IMR-90 (cell line): ENCODE measurements around the gene FAM20C. TPM values are rescaled to one million over a fixed set of nuclear protein-coding genes. Genes with fewer than 3 reads are reported as not detected.

ENCODE experiments used
- ATAC-seq: fragments of 200-7000 bp; cut with Tn5 transposase; 2 replicates; pipeline ENCODE4 v1.9.1; 2020; ENCODE audit warnings: low read depth, mild to moderate bottlenecking, moderate library complexity
- BruUV-seq: library from RNA; stranded (reverse); fragments of 400-500 nt; replicated peaks from 2 replicates; lab custom pipeline; 2021; lab: Mats Ljungman, UMichigan
- CTCF ChIA-PET: fragments of 300-600 bp; formaldehyde crosslinking; extraction: SDS; loops from one replicate; lab custom pipeline; 2021; ENCODE audit warnings: antibody characterized with exemption; lab: Yijun Ruan, JAX
- POLR2A ChIA-PET: fragments of 300-600 bp; sonication (Branson Sonifier 250); formaldehyde crosslinking; loops from one replicate; lab custom pipeline; 2022; ENCODE audit warnings: antibody characterized with exemption; ENCODE audit not compliant: unreplicated experiment; lab: Charles Lee
- DNase-seq: peaks from one replicate; pipeline ENCODE4 v3.0.0; 2013
- H2AFZ ChIP-seq: replicated peaks from 2 replicates; pipeline ENCODE3; 2013; ENCODE audit warnings: low read length, mild to moderate bottlenecking; ENCODE audit not compliant: poor library complexity
- H2AK5ac ChIP-seq: 2 replicates; pipeline ENCODE4 v1.6.1; 2013; ENCODE audit warnings: low read depth, low read length, inconsistent platforms
- H2AK9ac ChIP-seq: replicated peaks from 2 replicates; pipeline ENCODE3; 2013; ENCODE audit warnings: mild to moderate bottlenecking, low read depth, low read length, moderate library complexity; ENCODE audit not compliant: poor library complexity
- H2BK120ac ChIP-seq: 2 replicates; pipeline ENCODE4 v1.6.1; 2013; ENCODE audit warnings: low read depth, low read length, inconsistent platforms
- H2BK15ac ChIP-seq: 3 replicates; pipeline ENCODE4 v1.6.1; 2013; ENCODE audit warnings: low read depth, low read length, inconsistent platforms
- H2BK20ac ChIP-seq: 2 replicates; pipeline ENCODE4 v1.6.1; 2013; ENCODE audit warnings: low read depth, mild to moderate bottlenecking, inconsistent platforms, low read length, moderate library complexity
- H2BK5ac ChIP-seq: 2 replicates; pipeline ENCODE4 v1.6.1; 2013; ENCODE audit warnings: mild to moderate bottlenecking, low read depth, low read length, inconsistent platforms; ENCODE audit not compliant: poor library complexity, severe bottlenecking
- H3K14ac ChIP-seq: replicated peaks from 2 replicates; pipeline ENCODE4 v1.6.1; 2013; ENCODE audit warnings: low read depth, low read length, inconsistent platforms
- H3K18ac ChIP-seq: 2 replicates; pipeline ENCODE4 v1.6.1; 2013; ENCODE audit warnings: low read depth, low read length, control low read depth
- H3K23ac ChIP-seq: 2 replicates; pipeline ENCODE4 v1.6.1; 2013; ENCODE audit warnings: low read depth, low read length, inconsistent platforms
- H3K27ac ChIP-seq: 2 replicates; pipeline ENCODE4 v1.5.1; 2013; ENCODE audit warnings: mild to moderate bottlenecking, control low read depth, low read length; ENCODE audit not compliant: insufficient read depth
- H3K27me3 ChIP-seq: 2 replicates; pipeline ENCODE4 v1.6.1; 2013; ENCODE audit warnings: low read length; ENCODE audit not compliant: control insufficient read depth, insufficient read depth
- H3K36me3 ChIP-seq: 2 replicates; pipeline ENCODE4 v1.6.1; 2013; ENCODE audit warnings: low read length, mixed read lengths; ENCODE audit not compliant: control insufficient read depth, insufficient read depth
- H3K4ac ChIP-seq: 2 replicates; pipeline ENCODE4 v1.6.1; 2013; ENCODE audit warnings: low read depth, low read length, inconsistent platforms
- H3K4me1 ChIP-seq: 2 replicates; pipeline ENCODE4 v1.6.1; 2013; ENCODE audit warnings: low read length, mixed read lengths; ENCODE audit not compliant: control insufficient read depth, insufficient read depth
- H3K4me2 ChIP-seq: 2 replicates; pipeline ENCODE4 v1.6.1; 2013; ENCODE audit warnings: low read depth, mild to moderate bottlenecking, control low read depth, low read length, moderate library complexity
- H3K4me3 ChIP-seq: 2 replicates; pipeline ENCODE4 v1.5.1; 2013; ENCODE audit warnings: low read depth, mild to moderate bottlenecking, control low read depth, low read length, moderate library complexity; ENCODE audit not compliant: insufficient read depth
- H3K56ac ChIP-seq: 2 replicates; pipeline ENCODE4 v1.6.1; 2013; ENCODE audit warnings: low read length, inconsistent platforms; ENCODE audit not compliant: insufficient read depth; ENCODE audit errors: extremely low read depth
- H3K79me1 ChIP-seq, 2 experiments: 2 replicates each; pipeline ENCODE4 v1.6.1; 2013; ENCODE audit warnings: low read length in 2 of 2, inconsistent platforms in 1 of 2, low read depth in 1 of 2
- H3K9ac ChIP-seq: 2 replicates; pipeline ENCODE4 v1.6.1; 2013; ENCODE audit warnings: low read depth, low read length, control low read depth
- H3K9me1 ChIP-seq: 2 replicates; pipeline ENCODE4 v1.6.1; 2013; ENCODE audit warnings: low read length, inconsistent platforms; ENCODE audit not compliant: insufficient read depth
- H3K9me3 ChIP-seq: 2 replicates; pipeline ENCODE4 v1.6.1; 2013; ENCODE audit warnings: low read length; ENCODE audit not compliant: control insufficient read depth, insufficient read depth
- H4K20me1 ChIP-seq: 2 replicates; pipeline ENCODE4 v1.6.1; 2013; ENCODE audit warnings: low read length, inconsistent platforms; ENCODE audit not compliant: insufficient read depth
- H4K5ac ChIP-seq: 2 replicates; pipeline ENCODE4 v1.6.1; 2013; ENCODE audit warnings: mild to moderate bottlenecking, low read depth, low read length, control low read depth
- H4K8ac ChIP-seq, 2 experiments: 2 replicates each; pipeline ENCODE4 v1.6.1; 2013; ENCODE audit warnings: low read depth in 2 of 2, low read length in 2 of 2, control low read depth in 1 of 2, inconsistent platforms in 1 of 2
- H4K91ac ChIP-seq: 2 replicates; pipeline ENCODE4 v1.6.1; 2013; ENCODE audit warnings: low read depth, low read length, inconsistent platforms; ENCODE audit not compliant: insufficient read depth
- BHLHE40 ChIP-seq: fragments of 150-350 bp; IDR thresholded peaks from 2 replicates; pipeline ENCODE4 v1.6.1; 2016; ENCODE audit warnings: mild to moderate bottlenecking, low read depth, low read length
- CEBPB ChIP-seq: IDR thresholded peaks from 2 replicates; pipeline ENCODE4 v1.6.1; 2012; ENCODE audit warnings: low read depth, low read length, improper control_type of control experiment
- CHD1 ChIP-seq: IDR thresholded peaks from 2 replicates; pipeline ENCODE4 v1.6.1; 2012; ENCODE audit warnings: low read depth, low read length, improper control_type of control experiment
- MAFK ChIP-seq: IDR thresholded peaks from 2 replicates; pipeline ENCODE4 v1.6.1; 2012; ENCODE audit warnings: low read depth, low read length, improper control_type of control experiment
- MAZ ChIP-seq: IDR thresholded peaks from 2 replicates; pipeline ENCODE4 v1.6.1; 2012; ENCODE audit warnings: low read depth, mild to moderate bottlenecking, low read length, improper control_type of control experiment, moderate library complexity, borderline replicate concordance
- MXI1 ChIP-seq: IDR thresholded peaks from 2 replicates; pipeline ENCODE4 v1.6.1; 2012; ENCODE audit warnings: low read depth, mild to moderate bottlenecking, low read length, moderate library complexity, borderline replicate concordance
- RAD21 ChIP-seq: IDR thresholded peaks from 2 replicates; pipeline ENCODE4 v1.6.1; 2012; ENCODE audit warnings: low read length, improper control_type of control experiment
- SMC3 ChIP-seq: fragments of 150-350 bp; IDR thresholded peaks from 2 replicates; pipeline ENCODE4 v1.6.1; 2016; ENCODE audit warnings: low read depth, mild to moderate bottlenecking, antibody characterized with exemption, low read length, moderate library complexity
- USF2 ChIP-seq: fragments of 150-350 bp; IDR thresholded peaks from 2 replicates; pipeline ENCODE4 v1.6.1; 2017; ENCODE audit warnings: mild to moderate bottlenecking, antibody characterized with exemption, low read length, low read depth
- WGBS, 2 experiments: methylation state at CpG; one replicate each; pipeline versions ENCODE4 v1.1.5 to v1.1.7; 2013; ENCODE audit warnings: missing lambda C conversion rate in 2 of 2; ENCODE audit not compliant: insufficient read length in 1 of 2; ENCODE audit errors: extremely low coverage in 2 of 2; 5-methylcytosine and 5-hydroxymethylcytosine counted together
- dilution Hi-C: fragments of 300-500 bp; cut with HindIII; formaldehyde crosslinking; loops from one replicate; pipeline ENCODE4 v1.14.3; 2018; ENCODE audit warnings: low sequenced_read_pairs; ENCODE audit not compliant: unreplicated experiment
- in situ Hi-C: fragments of 300-500 bp; cut with MboI; formaldehyde crosslinking; loops from 3 replicates; pipeline ENCODE4 v1.14.3; 2019; ENCODE audit warnings: low sequenced_read_pairs, inconsistent platforms, mixed read lengths
- intact Hi-C: fragments of 100-400 bp; cut with micrococcal nuclease; formaldehyde crosslinking; loops from 2 replicates; pipeline ENCODE4 v1.10.0; 2022
- polyA plus RNA-seq, 3 experiments: library from polyadenylated mRNA; depleted of rRNA; stranded (reverse); fragments of >200 nt; gene quantifications; 2 replicates each; pipeline ENCODE4 v1.2.3, GENCODE V29; 2012; ENCODE audit warnings: low replicate concordance in 1 of 3
- total RNA-seq: library from RNA; depleted of rRNA; stranded (reverse); fragments of >200 nt; gene quantifications from 2 replicates; pipeline ENCODE4 v1.2.3, GENCODE V29; 2012

Gene FAM20C
- total and polyA plus RNA-seq, 2 of the 4 experiments (the other 2 are of a cell fraction) = 7.7 to 36.6 TPM

- CTCF ChIA-PET = no interaction called here
- no peak overlapping the region for H2BK15ac ChIP-seq
- H3K79me1 ChIP-seq = no peaks in the 10 kb centered on the region
- no peak overlapping the region for H2AFZ ChIP-seq
- no peak overlapping the region for H2BK120ac ChIP-seq
- no peak overlapping the region for H4K8ac ChIP-seq
- no peak overlapping the region for H4K5ac ChIP-seq
- dilution Hi-C loops (no loop called here), intact Hi-C loops (no loop called here), in situ Hi-C loops (no loop called here)
- H3K18ac ChIP-seq = no peak overlapping the region
- no peaks in the 10 kb centered on the region for H3K36me3 ChIP-seq
- no peak overlapping the region for H3K9ac ChIP-seq
- no peak overlapping the region for H4K91ac ChIP-seq
- WGBS, 2 experiments = 64% methylated on average over 2 of the region's 4 CpGs; no CpG with 5 or more reads in 1 of the 2 experiments
- H3K27me3 ChIP-seq = peaks cover 18% of the 10 kb centered on the region
- H2AK5ac ChIP-seq = no peak overlapping the region
- H3K27ac ChIP-seq = no peak overlapping the region
- no peaks in the 10 kb centered on the region for H3K9me1 ChIP-seq
- peaks cover 26% of the 10 kb centered on the region for H3K9me3 ChIP-seq
- H3K4me2 ChIP-seq = no peak overlapping the region
- no peak overlapping the region for H3K4ac ChIP-seq
- POLR2A ChIA-PET = no interaction called here
- H2BK20ac ChIP-seq = no peak overlapping the region
- no peaks in the 10 kb centered on the region for H4K20me1 ChIP-seq
- no peaks in the 10 kb centered on the region for H3K4me1 ChIP-seq
- ATAC-seq (no peak), DNase-seq (no peak)
- H2AK9ac ChIP-seq = no peak overlapping the region
- H3K23ac ChIP-seq = no peak overlapping the region
- TF ChIP-seq MAZ = no peak
- no peak for TF ChIP-seq MAFK
- TF ChIP-seq RAD21 = no peak
- no peak for TF ChIP-seq CEBPB
- TF ChIP-seq BHLHE40 = no peak
- no peak for TF ChIP-seq USF2
- TF ChIP-seq CHD1 = no peak
- no peak for TF ChIP-seq MXI1
- TF ChIP-seq SMC3 = no peak
- no peak overlapping the region for H3K14ac ChIP-seq
- no peak overlapping the region for H3K56ac ChIP-seq
- no TSS peak for BruUV-seq
- H3K4me3 ChIP-seq = no peak overlapping the region
- H2BK5ac ChIP-seq = no peak overlapping the region
Observed at GRCh38 chr7:277228-277627, 84.9 kb downstream of the FAM20C start.
